GM20431 (cell line): Measurements from ENCODE around the gene ZCCHC3.

Experiments used
- in situ Hi-C: fragments of 300-500 bp; cut with MseI, MboI; formaldehyde crosslinking; loops from one replicate; pipeline ENCODE4 v1.15.0; 2020; ENCODE audit warnings: low sequenced_read_pairs; ENCODE audit not compliant: unreplicated experiment

Gene ZCCHC3

DNA sequence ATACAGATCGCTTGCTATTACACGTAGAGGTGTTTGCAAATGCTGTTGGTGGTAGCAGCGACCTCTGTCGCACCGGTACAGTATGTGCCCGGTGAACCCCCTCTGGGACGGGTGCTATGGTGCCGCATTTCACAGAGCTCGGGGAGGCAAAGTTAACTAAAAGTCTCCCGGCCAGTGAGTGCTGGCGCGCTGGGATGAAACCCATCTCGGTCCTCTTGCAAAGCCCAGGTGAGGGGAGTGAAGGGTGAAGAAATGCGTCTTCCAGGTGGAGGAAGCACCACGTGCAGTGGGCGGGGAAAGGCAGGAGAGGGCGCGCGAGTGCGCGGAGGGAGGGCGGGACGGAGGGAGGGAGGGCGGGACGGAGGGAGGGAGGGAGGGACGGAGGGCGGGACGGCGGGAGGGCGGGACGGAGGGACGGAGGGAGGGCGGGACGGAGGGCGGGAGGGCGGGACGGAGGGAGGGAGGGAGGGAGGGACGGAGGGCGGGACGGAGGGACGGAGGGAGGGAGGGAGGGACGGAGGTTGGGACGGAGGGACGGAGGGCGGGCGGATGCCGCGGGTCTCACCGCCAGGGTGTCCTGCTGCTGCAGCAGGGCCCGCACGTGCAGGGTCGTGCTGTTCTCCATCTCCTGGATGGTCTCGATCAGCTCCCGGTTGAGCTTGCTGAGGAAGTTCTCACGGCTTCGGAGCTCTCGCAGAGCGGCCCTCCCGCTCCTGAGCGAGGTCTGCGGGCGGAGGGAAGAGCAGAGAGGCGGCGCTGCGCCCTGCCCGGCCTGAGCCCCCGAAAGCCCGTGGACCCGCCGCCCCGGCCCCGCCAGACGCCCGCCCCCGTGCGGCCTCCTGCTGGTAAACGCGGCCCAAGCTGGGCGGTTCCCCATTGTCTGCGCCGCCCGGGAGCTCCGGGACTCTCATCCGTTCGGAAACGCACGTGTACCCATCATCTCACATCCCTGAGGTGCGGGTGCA lies 18.5 kb upstream of the ZCCHC3 start:
- in situ Hi-C loops = no loop called here

GRCh38 chr20:284172-284571 lies 13.2 kb upstream of the ZCCHC3 start:
- in situ Hi-C loops = no loop called here

DNA sequence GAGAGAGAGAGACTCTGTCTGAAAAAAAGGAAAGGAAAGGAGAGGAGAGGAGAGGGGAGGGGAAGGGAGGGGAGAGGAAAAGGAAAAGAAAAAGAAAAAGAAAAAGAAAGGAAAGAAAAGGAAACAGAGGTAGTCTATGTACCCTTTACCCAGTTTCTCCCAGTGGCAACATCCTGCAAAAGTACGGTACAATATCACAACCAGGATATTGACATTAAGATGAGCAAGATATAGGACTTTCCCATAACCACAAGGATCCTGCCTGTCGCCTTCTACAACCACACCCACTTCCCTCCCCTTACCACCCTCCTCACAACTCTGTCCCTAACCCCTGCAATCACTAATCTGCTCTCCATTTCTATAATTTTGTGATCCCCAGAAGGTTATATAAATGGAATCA lies 10.9 kb upstream of the ZCCHC3 start:
- in situ Hi-C loops = no loop called here

GRCh38 chr20:288956-289692 lies 8.2 kb upstream of the ZCCHC3 start:
- in situ Hi-C loops = no loop called here

DNA sequence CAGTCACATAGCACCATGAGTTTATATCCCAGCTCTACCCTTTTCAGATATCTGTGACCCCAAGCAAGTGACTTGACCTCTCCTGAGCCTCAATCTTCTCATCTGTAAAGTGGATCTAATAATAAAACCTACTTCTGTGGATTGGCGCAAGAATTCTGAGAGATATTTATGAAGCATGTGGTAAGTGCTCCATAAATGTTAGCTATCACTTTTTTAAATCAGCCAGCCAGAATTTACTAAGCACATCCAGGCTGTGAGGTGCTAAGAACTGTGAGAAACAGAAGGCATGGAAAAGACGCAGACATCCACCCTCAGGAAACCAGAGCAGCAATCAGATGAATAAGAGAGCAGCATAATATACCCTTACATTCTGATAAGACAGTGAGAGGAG lies 7.7 kb upstream of the ZCCHC3 start:
- in situ Hi-C loops = no loop called here

DNA sequence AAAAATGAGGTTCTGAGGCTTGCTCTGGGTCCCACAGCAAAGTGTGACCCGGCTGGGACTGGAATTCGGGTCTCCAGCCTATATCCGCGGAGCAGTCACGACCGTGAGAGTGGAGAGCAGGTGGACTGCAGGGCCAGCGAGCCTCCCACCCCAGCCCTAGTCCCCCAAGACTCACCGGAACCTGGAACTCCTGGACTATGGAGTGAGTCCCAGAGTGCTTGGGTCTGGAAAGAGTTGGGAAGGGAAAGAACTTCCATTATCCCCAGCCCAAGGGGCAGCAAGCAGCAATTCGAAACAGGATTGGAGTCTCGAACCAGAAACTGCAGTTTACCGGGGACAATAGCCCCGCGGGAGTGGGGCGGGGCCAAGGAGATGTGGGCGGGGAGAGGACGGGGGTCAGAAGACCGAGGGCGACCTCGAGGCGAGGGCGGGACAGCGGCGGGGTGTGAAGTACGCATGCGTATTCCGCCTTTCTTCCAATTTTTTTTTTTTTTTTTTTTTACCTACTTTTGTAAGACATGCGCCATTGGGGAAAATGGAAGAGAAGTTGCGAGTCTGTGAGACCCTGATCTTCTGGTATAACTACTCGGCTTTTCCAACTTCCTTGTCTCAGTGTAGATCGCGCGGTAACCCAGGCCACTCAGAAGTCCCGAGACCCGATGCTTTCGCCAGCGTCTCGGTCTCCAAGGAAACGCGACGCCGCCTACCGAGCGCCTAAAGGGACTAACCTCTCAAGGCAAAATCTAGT lies 7.1 kb upstream of the ZCCHC3 start, which contains the start of gene C20orf96:
Gene C20orf96, minus strand, starts transcription at position 667 of the 748 bp plus-strand sequence. Its CDS starts 140 bp downstream, at position 527.
- in situ Hi-C loops = no loop called here

DNA sequence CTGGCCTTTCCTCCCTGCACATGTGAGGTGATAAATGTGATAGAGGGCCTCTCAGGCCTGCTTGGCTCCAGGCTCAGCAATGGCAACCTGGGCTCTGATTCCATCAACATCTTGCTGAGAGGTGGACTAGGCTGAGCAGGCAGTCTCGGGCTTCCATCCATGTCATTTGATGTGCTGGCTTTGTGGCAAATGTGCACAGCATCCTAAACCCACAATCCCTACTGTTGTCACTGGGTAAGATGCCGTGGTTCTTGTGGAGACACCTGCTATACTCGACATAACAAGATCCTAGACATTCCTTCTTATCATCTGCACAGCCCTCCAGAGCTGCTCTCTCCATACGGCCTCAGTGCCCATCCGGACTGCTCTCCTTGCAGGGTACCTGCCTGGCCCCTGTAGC lies 2.8 kb upstream of the ZCCHC3 start:
- in situ Hi-C loops = no loop called here

- in situ Hi-C loops = no loop called here
Measured at GRCh38 chr20:295804-296203, 1.6 kb upstream of the ZCCHC3 start.

DNA sequence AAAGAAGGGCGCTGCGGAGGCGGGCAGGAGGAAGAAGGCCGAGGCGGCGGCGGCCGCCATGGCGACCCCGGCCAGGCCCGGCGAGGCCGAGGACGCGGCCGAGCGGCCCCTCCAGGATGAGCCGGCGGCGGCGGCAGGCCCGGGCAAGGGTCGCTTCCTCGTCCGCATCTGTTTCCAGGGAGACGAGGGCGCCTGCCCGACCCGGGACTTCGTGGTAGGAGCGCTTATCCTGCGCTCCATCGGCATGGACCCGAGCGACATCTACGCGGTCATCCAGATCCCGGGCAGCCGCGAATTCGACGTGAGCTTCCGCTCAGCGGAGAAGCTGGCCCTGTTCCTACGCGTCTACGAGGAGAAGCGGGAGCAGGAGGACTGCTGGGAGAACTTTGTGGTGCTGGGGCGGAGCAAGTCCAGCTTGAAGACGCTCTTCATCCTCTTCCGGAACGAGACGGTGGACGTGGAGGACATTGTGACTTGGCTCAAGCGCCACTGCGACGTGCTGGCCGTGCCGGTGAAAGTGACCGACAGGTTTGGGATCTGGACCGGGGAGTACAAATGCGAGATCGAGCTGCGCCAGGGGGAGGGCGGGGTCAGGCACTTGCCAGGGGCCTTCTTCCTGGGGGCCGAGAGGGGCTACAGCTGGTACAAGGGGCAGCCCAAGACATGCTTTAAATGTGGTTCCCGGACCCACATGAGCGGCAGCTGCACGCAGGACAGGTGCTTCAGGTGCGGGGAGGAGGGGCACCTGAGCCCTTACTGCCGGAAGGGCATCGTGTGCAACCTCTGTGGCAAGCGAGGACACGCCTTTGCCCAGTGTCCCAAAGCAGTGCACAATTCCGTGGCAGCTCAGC lies 780 bp downstream of the ZCCHC3 start:
- in situ Hi-C loops = no loop called here

- in situ Hi-C loops = no loop called here
Measured at GRCh38 chr20:298776-299391, 1.5 kb downstream of the ZCCHC3 start.

DNA sequence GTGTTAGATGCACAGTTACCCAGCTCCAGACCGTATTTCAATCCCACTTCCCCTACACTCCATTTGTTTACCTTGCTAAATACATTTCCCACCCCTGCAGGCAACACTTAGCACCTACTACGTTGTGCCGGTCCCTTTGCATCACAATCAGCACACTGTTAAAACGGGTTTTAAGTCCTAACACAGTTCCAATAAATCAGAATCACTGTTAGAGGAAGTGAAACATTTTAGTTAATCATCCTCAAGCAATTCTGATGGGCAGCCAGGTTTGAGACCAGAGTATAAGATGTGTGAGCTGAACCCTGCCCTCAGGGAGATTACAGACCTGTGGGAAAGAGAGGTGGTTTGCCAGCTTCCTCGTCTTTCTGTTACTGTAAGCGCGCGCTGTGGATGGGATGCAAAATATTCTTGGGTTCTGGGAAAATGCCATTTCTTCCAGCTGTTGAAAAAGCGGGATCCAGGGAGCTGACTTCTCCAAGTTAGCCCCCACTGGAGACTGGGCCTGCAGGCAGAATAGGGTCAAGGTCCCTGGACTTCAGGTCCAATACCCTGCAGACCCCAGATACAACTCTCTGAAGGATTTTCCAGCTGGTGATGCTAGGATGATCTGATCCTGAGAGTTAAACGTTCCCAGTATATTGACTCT lies 3.1 kb downstream of the ZCCHC3 start:
- in situ Hi-C loops = no loop called here

DNA sequence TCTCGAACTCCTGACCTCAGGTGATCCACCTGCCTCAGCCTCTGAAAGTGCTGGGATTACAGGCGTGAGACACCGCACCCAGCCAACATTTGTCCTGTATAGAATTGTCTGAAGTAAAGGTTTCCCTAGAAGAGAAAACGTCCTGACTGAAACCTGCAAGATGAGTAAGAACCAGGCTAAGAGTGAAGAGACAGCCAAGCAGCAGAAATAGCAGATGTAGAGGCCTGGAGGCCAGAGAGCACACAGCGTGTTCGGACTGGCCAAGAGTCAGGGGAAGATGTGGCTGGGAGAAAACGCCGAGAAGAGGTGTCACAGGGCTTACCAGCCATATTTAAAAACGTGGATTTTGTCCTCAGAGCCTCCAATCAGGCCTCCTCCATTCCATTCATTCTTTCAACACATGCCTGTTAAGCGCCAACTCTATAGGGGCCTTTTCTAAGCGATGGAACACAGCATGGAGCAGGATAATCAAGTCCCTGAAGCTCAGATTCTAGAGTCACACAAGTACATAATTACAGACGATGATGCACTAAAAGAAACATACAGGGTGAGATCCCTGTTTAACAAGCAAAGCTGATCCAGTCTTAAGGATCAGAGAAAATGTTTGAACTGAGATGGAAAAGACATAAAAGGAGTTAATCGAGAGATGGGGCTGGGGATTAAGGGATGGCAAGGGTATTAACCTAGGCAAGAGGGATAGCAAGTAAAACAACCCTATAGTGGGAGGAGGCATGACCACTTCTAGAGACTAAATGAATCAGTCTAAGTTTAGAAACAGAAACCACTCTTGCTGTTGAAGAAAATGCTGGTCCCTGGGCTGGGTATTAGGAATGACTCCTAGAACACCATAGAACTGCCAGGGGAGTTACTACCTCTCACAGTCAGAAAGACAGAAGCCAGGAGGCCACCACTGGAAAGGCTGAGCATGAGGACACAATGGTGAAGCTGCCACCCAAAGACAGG lies 4.8 kb downstream of the ZCCHC3 start:
- in situ Hi-C loops = no loop called here

- in situ Hi-C loops = no loop called here
Measured at GRCh38 chr20:305745-306144, 8.4 kb downstream of the ZCCHC3 start.

- in situ Hi-C loops = no loop called here
Measured at GRCh38 chr20:308427-309038, 11.2 kb downstream of the ZCCHC3 start.

DNA sequence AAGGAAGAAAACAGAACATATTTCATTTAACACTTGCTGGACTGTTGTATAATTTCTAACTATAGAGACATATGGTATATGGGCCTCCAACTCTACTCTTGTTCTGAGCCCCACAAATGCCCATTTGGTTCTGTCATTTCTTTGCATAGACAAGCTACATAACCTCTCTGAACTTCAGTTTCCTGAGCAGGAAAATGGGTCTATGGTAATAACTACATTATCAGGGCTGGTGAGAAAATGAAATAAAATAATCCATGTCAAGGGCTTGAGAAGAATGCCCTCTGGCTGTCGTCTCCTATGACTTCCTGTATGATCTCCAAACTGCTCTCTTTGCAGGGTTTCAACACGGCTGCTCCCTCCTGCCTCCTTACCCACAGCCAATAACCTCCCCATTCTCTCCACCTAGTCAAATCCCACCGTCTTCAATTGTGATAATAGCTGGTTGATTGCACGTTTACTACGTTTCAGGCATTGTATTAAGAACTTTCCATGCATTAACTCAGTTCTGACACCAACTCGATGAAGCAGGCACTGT lies 12.0 kb downstream of the ZCCHC3 start:
- in situ Hi-C loops = no loop called here

GRCh38 chr20:309841-310644 lies 12.7 kb downstream of the ZCCHC3 start:
- in situ Hi-C loops = no loop called here
